Measurements from ENCODE around the gene NKD2.

NKD2 gene

DNA sequence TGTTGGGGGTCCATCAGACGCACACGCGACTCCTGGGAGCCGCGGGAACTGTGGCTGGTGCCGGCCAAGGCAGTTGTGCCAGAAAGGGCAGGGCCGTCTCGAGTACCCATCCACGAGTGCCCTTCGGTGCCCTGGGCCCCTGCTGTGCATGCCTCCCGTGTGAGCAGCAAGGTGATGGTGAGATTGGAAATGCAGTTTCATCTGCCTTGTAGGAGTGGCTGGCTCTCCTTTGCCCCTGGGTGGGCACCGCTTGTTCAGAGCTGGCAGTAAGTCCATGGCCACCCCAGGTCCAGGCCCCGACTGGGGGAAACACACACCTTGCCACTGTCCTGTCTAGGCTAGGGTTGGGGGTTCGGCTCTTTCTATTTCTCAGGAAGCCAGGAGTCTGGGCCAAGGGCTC is 5.7 kb downstream of the NKD2 start:
- peaks cover 8% of the 10 kb centered on the region for H3K27me3 ChIP-seq (ENCODE audit: insufficient read depth, insufficient read length)
- no peak overlapping the region for H3K4me3 ChIP-seq (ENCODE audit: insufficient read length, low read depth)
- H3K4me1 ChIP-seq (ENCODE audit: insufficient read depth, insufficient read length) = peaks cover 3% of the 10 kb centered on the region
- DNase-seq (ENCODE audit: low read depth, low spot score) = no peak
- TF ChIP-seq ZNF274 (IDR thresholded peaks at IDR 0.05; ENCODE audit: low read depth, low read length) (no peak), YY1 (IDR thresholded peaks at IDR 0.05; ENCODE audit: insufficient read depth, insufficient read length) (no peak), SUZ12 (IDR thresholded peaks at IDR 0.05; ENCODE audit: extremely low read depth, insufficient read depth, insufficient read length) (no peak)
- H3K9me3 ChIP-seq (ENCODE audit: insufficient read depth, low read length) = no peaks in the 10 kb centered on the region
- H3K36me3 ChIP-seq (ENCODE audit: insufficient read depth, insufficient read length, low read length) = peaks cover 6% of the 10 kb centered on the region
- H3K9ac ChIP-seq (ENCODE audit: insufficient read length, low read depth) = no peak overlapping the region

DNA sequence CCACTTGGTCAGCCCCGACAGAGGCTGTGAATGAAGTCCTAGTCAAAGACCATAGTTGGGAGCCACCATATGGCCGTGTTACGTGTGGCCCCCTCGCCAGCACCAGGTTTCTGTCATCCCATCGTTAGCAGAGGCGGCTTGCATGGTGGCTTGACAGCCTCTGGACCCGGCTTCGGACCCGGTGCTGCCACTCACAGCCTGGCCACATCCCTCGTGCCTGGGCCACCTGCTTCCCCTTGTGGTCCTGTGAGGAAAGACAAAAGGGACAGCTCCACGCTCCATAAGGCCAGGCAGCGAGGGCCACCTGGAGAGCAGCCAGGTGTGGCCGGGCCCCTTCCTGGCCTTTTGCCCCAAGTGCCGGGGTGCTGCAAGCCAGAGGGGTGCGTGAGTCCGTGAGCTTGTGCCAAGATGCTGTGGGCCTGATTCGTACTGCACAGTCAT is 6.2 kb downstream of the NKD2 start:
- no peak overlapping the region for H3K4me3 ChIP-seq (ENCODE audit: insufficient read length, low read depth)
- H3K4me1 ChIP-seq (ENCODE audit: insufficient read depth, insufficient read length) = peaks cover 3% of the 10 kb centered on the region
- no peak for DNase-seq (ENCODE audit: low read depth, low spot score)
- TF ChIP-seq SUZ12 (IDR thresholded peaks at IDR 0.05; ENCODE audit: extremely low read depth, insufficient read depth, insufficient read length) = no peak
- TF ChIP-seq ZNF274 (IDR thresholded peaks at IDR 0.05; ENCODE audit: low read depth, low read length) = no peak
- no peak for TF ChIP-seq YY1 (IDR thresholded peaks at IDR 0.05; ENCODE audit: insufficient read depth, insufficient read length)
- peaks cover 3% of the 10 kb centered on the region for H3K27me3 ChIP-seq (ENCODE audit: insufficient read depth, insufficient read length)
- H3K36me3 ChIP-seq (ENCODE audit: insufficient read depth, insufficient read length, low read length) = peaks cover 6% of the 10 kb centered on the region
- H3K9ac ChIP-seq (ENCODE audit: insufficient read length, low read depth) = no peak overlapping the region
- H3K9me3 ChIP-seq (ENCODE audit: insufficient read depth, low read length) = no peaks in the 10 kb centered on the region

DNA sequence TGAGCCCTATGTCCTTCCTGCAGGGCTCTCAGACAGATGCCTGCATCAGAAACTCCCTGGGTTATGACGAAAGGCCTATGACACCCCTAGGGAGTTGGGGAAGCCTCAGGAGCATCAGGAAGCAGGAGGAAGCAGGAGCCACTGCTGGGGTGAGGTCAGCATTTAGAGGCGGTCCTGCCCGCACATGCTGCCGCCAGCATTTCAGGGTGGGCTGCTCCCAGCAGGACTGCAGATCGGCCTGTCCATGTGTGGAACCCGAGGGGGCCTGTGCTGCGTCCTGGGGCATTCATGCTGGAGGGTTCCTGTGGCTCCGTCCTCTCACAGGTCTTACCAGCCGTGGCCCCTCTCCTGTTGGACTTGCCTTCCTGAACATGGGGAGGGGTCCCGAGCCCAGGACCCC is 6.9 kb downstream of the NKD2 start:
- Histone ChIP-seq H3K4me3 (ENCODE audit: insufficient read length, low read depth) (no peak overlapping the region), H3K36me3 (ENCODE audit: insufficient read depth, insufficient read length, low read length) (peaks cover 6% of the 10 kb centered on the region), H3K9ac (ENCODE audit: insufficient read length, low read depth) (no peak overlapping the region), H3K4me1 (ENCODE audit: insufficient read depth, insufficient read length) (peaks cover 2% of the 10 kb centered on the region), H3K27me3 (ENCODE audit: insufficient read depth, insufficient read length) (no peaks in the 10 kb centered on the region), H3K9me3 (ENCODE audit: insufficient read depth, low read length) (no peaks in the 10 kb centered on the region)
- no peak for TF ChIP-seq SUZ12 (IDR thresholded peaks at IDR 0.05; ENCODE audit: extremely low read depth, insufficient read depth, insufficient read length)
- TF ChIP-seq YY1 (IDR thresholded peaks at IDR 0.05; ENCODE audit: insufficient read depth, insufficient read length) = no peak
- no peak for TF ChIP-seq ZNF274 (IDR thresholded peaks at IDR 0.05; ENCODE audit: low read depth, low read length)
- DNase-seq (ENCODE audit: low read depth, low spot score) = no peak

DNA sequence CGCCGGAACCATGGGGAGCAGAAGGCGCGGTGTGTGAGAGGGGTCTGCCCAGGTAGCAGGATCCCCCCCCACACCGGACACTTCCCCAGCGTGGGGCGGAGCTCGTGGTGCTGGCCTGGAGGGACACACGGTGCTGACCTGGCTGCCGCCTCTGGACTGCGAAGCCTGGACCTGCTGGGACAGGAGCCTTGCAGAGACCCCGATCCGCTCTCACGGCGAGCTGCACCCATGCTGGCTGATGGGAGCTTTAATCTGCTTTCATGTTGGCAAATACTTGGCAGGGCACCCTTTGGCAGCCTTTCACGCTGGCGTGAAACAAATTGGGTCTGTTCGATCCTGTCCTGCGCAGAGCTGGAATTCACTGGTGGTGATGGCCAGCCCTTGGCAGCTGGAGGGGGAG is 7.4 kb downstream of the NKD2 start:
- no peak overlapping the region for H3K4me3 ChIP-seq (ENCODE audit: insufficient read length, low read depth)
- DNase-seq (ENCODE audit: low read depth, low spot score) = no peak
- H3K9me3 ChIP-seq (ENCODE audit: insufficient read depth, low read length) = no peaks in the 10 kb centered on the region
- peaks cover 2% of the 10 kb centered on the region for H3K4me1 ChIP-seq (ENCODE audit: insufficient read depth, insufficient read length)
- H3K9ac ChIP-seq (ENCODE audit: insufficient read length, low read depth) = no peak overlapping the region
- TF ChIP-seq SUZ12 (IDR thresholded peaks at IDR 0.05; ENCODE audit: extremely low read depth, insufficient read depth, insufficient read length) = no peak
- H3K36me3 ChIP-seq (ENCODE audit: insufficient read depth, insufficient read length, low read length) = peaks cover 6% of the 10 kb centered on the region
- H3K27me3 ChIP-seq (ENCODE audit: insufficient read depth, insufficient read length) = no peaks in the 10 kb centered on the region

DNA sequence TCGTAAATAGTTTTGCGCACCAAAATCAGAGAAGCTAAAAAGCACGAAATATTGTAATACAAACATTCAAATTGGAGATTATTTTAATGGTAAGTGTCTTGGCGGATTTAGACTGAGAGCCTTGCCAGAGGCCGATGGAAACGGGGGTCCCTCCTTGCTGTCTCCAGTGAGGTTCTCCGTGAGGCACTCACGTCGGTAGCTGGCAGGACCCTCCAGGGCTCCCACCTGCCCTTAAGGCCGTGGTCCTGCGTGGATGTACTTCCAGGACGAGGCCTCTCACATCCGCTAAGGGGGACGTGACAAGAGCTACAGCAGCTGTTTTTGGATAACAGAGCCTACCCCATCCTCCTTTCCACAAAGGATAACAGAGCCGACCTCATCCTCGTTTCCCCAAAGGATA is 7.9 kb downstream of the NKD2 start:
- Histone ChIP-seq H3K4me3 (ENCODE audit: insufficient read length, low read depth) (no peak overlapping the region), H3K9me3 (ENCODE audit: insufficient read depth, low read length) (no peaks in the 10 kb centered on the region), H3K4me1 (ENCODE audit: insufficient read depth, insufficient read length) (peaks cover 2% of the 10 kb centered on the region), H3K36me3 (ENCODE audit: insufficient read depth, insufficient read length, low read length) (peaks cover 6% of the 10 kb centered on the region), H3K27me3 (ENCODE audit: insufficient read depth, insufficient read length) (no peaks in the 10 kb centered on the region), H3K9ac (ENCODE audit: insufficient read length, low read depth) (no peak overlapping the region)
- DNase-seq (ENCODE audit: low read depth, low spot score) = no peak
- no peak for TF ChIP-seq SUZ12 (IDR thresholded peaks at IDR 0.05; ENCODE audit: extremely low read depth, insufficient read depth, insufficient read length)
- TF ChIP-seq ZNF274 (IDR thresholded peaks at IDR 0.05; ENCODE audit: low read depth, low read length) = no peak
- TF ChIP-seq YY1 (IDR thresholded peaks at IDR 0.05; ENCODE audit: insufficient read depth, insufficient read length) = no peak

DNA sequence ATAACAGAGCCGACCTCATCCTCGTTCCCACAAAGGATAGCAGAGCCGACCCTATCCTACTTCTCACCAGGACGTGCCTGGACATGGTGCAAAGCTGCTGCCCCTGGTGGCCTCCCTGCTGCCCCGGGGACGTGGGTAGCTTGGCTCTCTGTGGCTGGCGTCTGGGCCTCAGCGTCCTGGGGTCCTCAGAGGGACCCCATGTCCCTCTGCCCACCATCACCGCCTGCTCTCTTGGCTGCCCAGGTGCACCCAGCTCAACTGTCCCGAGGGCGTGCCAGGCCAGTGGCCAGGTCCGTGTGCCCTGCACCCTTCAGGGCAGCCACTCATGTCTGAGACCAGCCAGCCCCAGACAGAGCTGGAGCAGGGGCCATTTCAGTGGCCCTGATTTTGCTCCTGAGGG is 8.5 kb downstream of the NKD2 start:
- no peak for DNase-seq (ENCODE audit: low read depth, low spot score)
- H3K4me1 ChIP-seq (ENCODE audit: insufficient read depth, insufficient read length) = peaks cover 2% of the 10 kb centered on the region
- no peaks in the 10 kb centered on the region for H3K9me3 ChIP-seq (ENCODE audit: insufficient read depth, low read length)
- H3K9ac ChIP-seq (ENCODE audit: insufficient read length, low read depth) = no peak overlapping the region
- H3K27me3 ChIP-seq (ENCODE audit: insufficient read depth, insufficient read length) = no peaks in the 10 kb centered on the region
- peaks cover 6% of the 10 kb centered on the region for H3K36me3 ChIP-seq (ENCODE audit: insufficient read depth, insufficient read length, low read length)
- H3K4me3 ChIP-seq (ENCODE audit: insufficient read length, low read depth) = no peak overlapping the region
- TF ChIP-seq SUZ12 (IDR thresholded peaks at IDR 0.05; ENCODE audit: extremely low read depth, insufficient read depth, insufficient read length) = no peak
- TF ChIP-seq YY1 (IDR thresholded peaks at IDR 0.05; ENCODE audit: insufficient read depth, insufficient read length) = no peak
- no peak for TF ChIP-seq ZNF274 (IDR thresholded peaks at IDR 0.05; ENCODE audit: low read depth, low read length)

DNA sequence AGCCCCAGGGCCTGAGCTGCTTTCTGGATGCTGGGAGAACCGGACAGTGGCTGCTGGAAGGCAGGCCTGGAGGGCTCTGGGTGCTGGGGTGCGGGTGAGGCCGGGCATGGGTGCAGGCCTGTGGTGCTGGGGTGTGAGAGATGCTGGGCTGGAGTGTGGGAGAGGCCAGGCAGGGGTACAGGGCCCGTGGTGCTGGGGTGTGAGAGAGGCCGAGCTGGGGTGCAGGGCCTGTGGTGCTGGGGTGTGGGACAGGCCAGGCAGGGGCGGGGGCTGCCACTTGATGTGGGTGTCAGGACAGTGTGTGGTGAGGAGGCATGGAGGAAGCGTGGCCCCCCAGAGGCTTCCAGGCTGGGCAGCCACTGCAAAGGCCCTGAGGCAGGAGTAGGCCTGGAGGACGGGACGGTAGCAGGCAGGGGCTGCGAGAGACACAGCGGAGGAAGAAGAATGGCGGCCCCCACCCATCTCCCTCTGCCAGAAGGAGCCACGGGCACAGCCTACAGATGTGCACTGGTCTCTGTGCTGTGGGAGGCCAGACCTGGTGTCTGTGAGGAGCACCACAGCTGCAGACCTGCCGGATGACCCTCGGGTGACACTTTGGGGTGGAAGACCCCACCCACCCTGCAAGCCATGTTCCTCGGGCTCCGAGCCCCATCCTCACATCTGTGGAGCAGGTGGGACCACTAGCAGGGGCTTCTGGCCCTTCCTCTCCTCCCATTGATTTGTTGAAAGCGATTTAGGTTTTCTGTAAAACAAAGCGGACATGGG is 9.3 kb downstream of the NKD2 start:
- no peaks in the 10 kb centered on the region for H3K9me3 ChIP-seq (ENCODE audit: insufficient read depth, low read length)
- H3K9ac ChIP-seq (ENCODE audit: insufficient read length, low read depth) = no peak overlapping the region
- TF ChIP-seq SUZ12 (IDR thresholded peaks at IDR 0.05; ENCODE audit: extremely low read depth, insufficient read depth, insufficient read length) (no peak), YY1 (IDR thresholded peaks at IDR 0.05; ENCODE audit: insufficient read depth, insufficient read length) (no peak), ZNF274 (IDR thresholded peaks at IDR 0.05; ENCODE audit: low read depth, low read length) (no peak)
- H3K4me3 ChIP-seq (ENCODE audit: insufficient read length, low read depth) = no peak overlapping the region
- no peak for DNase-seq (ENCODE audit: low read depth, low spot score)
- H3K4me1 ChIP-seq (ENCODE audit: insufficient read depth, insufficient read length) = peaks cover 2% of the 10 kb centered on the region
- H3K36me3 ChIP-seq (ENCODE audit: insufficient read depth, insufficient read length, low read length) = peaks cover 6% of the 10 kb centered on the region
- H3K27me3 ChIP-seq (ENCODE audit: insufficient read depth, insufficient read length) = no peaks in the 10 kb centered on the region
